Measurements from ENCODE around the gene GLCE. TPM values are rescaled to one million over a fixed set of nuclear protein-coding genes. Genes with fewer than 3 reads are reported as not detected.

Gene GLCE
- total and polyA plus RNA-seq, 9 of the 15 experiments (the other 6 are each of a cell fraction or from before 2014, with no cell fraction given): 4.6 to 12.3 (median 10.6) TPM

GRCh38 chr15:69293741-69294615, 133.5 kb downstream of the GLCE start (continued):
- no peak for TF ChIP-seq MECOM (CRISPR knock-in tag; IDR thresholded peaks at IDR 0.05)
- no peak for TF ChIP-seq POLR2AphosphoS2 (IDR thresholded peaks at IDR 0.05; ENCODE audit: low read length)
- no peak for TF ChIP-seq FOSL1 (tag; conservative IDR thresholded peaks at IDR 0.05)
- no peak for TF ChIP-seq ZNF384 (IDR thresholded peaks at IDR 0.05; ENCODE audit: low read depth, low read length)
- TF ChIP-seq TSHZ1 (CRISPR knock-in tag; IDR thresholded peaks at IDR 0.05): no peak

- ChIA-PET CTCF (ENCODE audit: low intra/inter-chr PET ratio) (no interaction called here), POLR2A (no interaction called here)
- Histone ChIP-seq H3K27me3 (ENCODE audit: control insufficient read depth in 2 of 2, insufficient read depth in 2 of 2, low read length in 2 of 2) (peaks cover 41 to 66% of the 10 kb centered on the region in 2 experiments), H3K9me1 (ENCODE audit: control insufficient read depth, insufficient read depth, low read length) (no peaks in the 10 kb centered on the region), H3K27ac (ENCODE audit: extremely low read depth, low read depth, low read length) (no peak overlapping the region), H3K36me3 (ENCODE audit: control insufficient read depth, insufficient read depth, low read length) (no peaks in the 10 kb centered on the region), H3K4me1 (replicated peaks in 1 of 2; ENCODE audit: control insufficient read depth in 2 of 2, insufficient read depth in 2 of 2, low read length in 2 of 2) (peaks cover 0 to 11% of the 10 kb centered on the region in 2 experiments; a peak in 2 of 5 replicates), H2AFZ (ENCODE audit: low read depth, low read length) (no peak overlapping the region), H3K9ac (ENCODE audit: insufficient read depth in 1 of 2, low read depth in 2 of 2, low read length in 2 of 2) (no peak overlapping the region), H3K9me3 (replicated peaks; ENCODE audit: control insufficient read depth, insufficient read depth, low read depth, low read length) (no peaks in the 10 kb centered on the region), H4K20me1 (replicated peaks; ENCODE audit: control insufficient read depth, insufficient read depth, low read length) (no peaks in the 10 kb centered on the region; the same call in 1 of the 2 replicates), H3K4me3 (no peak overlapping the region), H3K4me2 (ENCODE audit: insufficient read depth, low read length) (no peak overlapping the region), H3K79me2 (ENCODE audit: control insufficient read depth, insufficient read depth, low read length) (no peaks in the 10 kb centered on the region)
- FAIRE-seq (no peak), DNase-seq (ENCODE audit: extremely low read depth in 1 of 4, low spot score in 3 of 4) (no peak), ATAC-seq (no peak)
- BruUV-seq (replicated peaks): no TSS peak
- no peak for TF ChIP-seq IRF1 (CRISPR knock-in tag; IDR thresholded peaks at IDR 0.05; ENCODE audit: borderline replicate concordance)
- TF ChIP-seq NELFE (IDR thresholded peaks at IDR 0.05; ENCODE audit: insufficient read depth, insufficient read length): no peak
- TF ChIP-seq, protein P1, sequence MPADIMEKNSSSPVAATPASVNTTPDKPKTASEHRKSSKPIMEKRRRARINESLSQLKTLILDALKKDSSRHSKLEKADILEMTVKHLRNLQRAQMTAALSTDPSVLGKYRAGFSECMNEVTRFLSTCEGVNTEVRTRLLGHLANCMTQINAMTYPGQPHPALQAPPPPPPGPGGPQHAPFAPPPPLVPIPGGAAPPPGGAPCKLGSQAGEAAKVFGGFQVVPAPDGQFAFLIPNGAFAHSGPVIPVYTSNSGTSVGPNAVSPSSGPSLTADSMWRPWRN (IDR thresholded peaks at IDR 0.05; ENCODE audit: low read depth): no peak
- TF ChIP-seq, protein P2, sequence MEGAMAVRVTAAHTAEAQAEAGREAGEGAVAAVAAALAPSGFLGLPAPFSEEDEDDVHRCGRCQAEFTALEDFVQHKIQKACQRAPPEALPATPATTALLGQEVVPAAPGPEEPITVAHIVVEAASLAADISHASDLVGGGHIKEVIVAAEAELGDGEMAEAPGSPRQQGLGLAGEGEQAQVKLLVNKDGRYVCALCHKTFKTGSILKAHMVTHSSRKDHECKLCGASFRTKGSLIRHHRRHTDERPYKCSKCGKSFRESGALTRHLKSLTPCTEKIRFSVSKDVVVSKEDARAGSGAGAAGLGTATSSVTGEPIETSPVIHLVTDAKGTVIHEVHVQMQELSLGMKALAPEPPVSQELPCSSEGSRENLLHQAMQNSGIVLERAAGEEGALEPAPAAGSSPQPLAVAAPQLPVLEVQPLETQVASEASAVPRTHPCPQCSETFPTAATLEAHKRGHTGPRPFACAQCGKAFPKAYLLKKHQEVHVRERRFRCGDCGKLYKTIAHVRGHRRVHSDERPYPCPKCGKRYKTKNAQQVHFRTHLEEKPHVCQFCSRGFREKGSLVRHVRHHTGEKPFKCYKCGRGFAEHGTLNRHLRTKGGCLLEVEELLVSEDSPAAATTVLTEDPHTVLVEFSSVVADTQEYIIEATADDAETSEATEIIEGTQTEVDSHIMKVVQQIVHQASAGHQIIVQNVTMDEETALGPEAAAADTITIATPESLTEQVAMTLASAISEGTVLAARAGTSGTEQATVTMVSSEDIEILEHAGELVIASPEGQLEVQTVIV (CRISPR knock-in tag; IDR thresholded peaks at IDR 0.05; ENCODE audit: borderline replicate concordance): no peak
- TF ChIP-seq CCAR2 (IDR thresholded peaks at IDR 0.05; ENCODE audit: low read depth, low read length): no peak
- no peak for TF ChIP-seq NFE2L1 (tag; IDR thresholded peaks at IDR 0.05; ENCODE audit: borderline replicate concordance, low read depth)
- WGBS (ENCODE audit: insufficient coverage, low coverage, missing lambda C conversion rate): 0% methylated on average over 6 of the region's 6 CpGs
- intact Hi-C loops (cut with micrococcal nuclease): no loop called here
- in situ Hi-C loops (cut with MboI): no loop called here
These were observed 136.2 kb downstream of the GLCE start for GRCh38 chr15:69296606-69297005.
